ENCODE measurements around the gene PBX3.

Gene PBX3

GRCh38 chr9:125995006-125995405 lies 247.8 kb downstream of the PBX3 start:
- TF ChIP-seq, protein P1, sequence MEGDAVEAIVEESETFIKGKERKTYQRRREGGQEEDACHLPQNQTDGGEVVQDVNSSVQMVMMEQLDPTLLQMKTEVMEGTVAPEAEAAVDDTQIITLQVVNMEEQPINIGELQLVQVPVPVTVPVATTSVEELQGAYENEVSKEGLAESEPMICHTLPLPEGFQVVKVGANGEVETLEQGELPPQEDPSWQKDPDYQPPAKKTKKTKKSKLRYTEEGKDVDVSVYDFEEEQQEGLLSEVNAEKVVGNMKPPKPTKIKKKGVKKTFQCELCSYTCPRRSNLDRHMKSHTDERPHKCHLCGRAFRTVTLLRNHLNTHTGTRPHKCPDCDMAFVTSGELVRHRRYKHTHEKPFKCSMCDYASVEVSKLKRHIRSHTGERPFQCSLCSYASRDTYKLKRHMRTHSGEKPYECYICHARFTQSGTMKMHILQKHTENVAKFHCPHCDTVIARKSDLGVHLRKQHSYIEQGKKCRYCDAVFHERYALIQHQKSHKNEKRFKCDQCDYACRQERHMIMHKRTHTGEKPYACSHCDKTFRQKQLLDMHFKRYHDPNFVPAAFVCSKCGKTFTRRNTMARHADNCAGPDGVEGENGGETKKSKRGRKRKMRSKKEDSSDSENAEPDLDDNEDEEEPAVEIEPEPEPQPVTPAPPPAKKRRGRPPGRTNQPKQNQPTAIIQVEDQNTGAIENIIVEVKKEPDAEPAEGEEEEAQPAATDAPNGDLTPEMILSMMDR (IDR thresholded peaks at IDR 0.05; ENCODE audit: low read depth, low read length, poor library complexity, severe bottlenecking) = no peak
- no peak for TF ChIP-seq EZH2phosphoT487 (IDR thresholded peaks at IDR 0.05; ENCODE audit: borderline replicate concordance, low read length)
- no peaks in the 10 kb centered on the region for H3K4me1 ChIP-seq (ENCODE audit: control insufficient read depth, low read length)
- H3K9me2 ChIP-seq (replicated peaks; ENCODE audit: control insufficient read depth, low read length) = no peaks in the 10 kb centered on the region
- no peak overlapping the region for H3K4me2 ChIP-seq (ENCODE audit: low read length)
- no peaks in the 10 kb centered on the region for H3K79me2 ChIP-seq (ENCODE audit: control insufficient read depth, low read length)
- no peaks in the 10 kb centered on the region for H4K20me1 ChIP-seq (ENCODE audit: control insufficient read depth, insufficient read depth, low read depth, low read length)
- H3F3A ChIP-seq (ENCODE audit: control insufficient read depth, insufficient read depth) = no peaks in the 10 kb centered on the region
- no peak overlapping the region for H3K27ac ChIP-seq (ENCODE audit: low read depth, low read length)
- no peak overlapping the region for H3K4me3 ChIP-seq (ENCODE audit: low read length)
- H3K9me3 ChIP-seq (ENCODE audit: control insufficient read depth, insufficient read depth, low read length) = no peaks in the 10 kb centered on the region
- H3K36me3 ChIP-seq (ENCODE audit: control insufficient read depth, low read length) = no peaks in the 10 kb centered on the region
- no peaks in the 10 kb centered on the region for H3K27me3 ChIP-seq (ENCODE audit: control insufficient read depth, low read length)

- Histone ChIP-seq H3K4me2 (ENCODE audit: low read length) (no peak overlapping the region), H3K9me3 (ENCODE audit: control insufficient read depth, insufficient read depth, low read length) (no peaks in the 10 kb centered on the region), H3K4me1 (ENCODE audit: control insufficient read depth, low read length) (no peaks in the 10 kb centered on the region), H3K9me2 (replicated peaks; ENCODE audit: control insufficient read depth, low read length) (no peaks in the 10 kb centered on the region), H3K27me3 (ENCODE audit: control insufficient read depth, low read length) (no peaks in the 10 kb centered on the region), H4K20me1 (ENCODE audit: control insufficient read depth, insufficient read depth, low read depth, low read length) (no peaks in the 10 kb centered on the region), H3K27ac (ENCODE audit: low read depth, low read length) (no peak overlapping the region), H3K36me3 (ENCODE audit: control insufficient read depth, low read length) (no peaks in the 10 kb centered on the region), H3F3A (ENCODE audit: control insufficient read depth, insufficient read depth) (no peaks in the 10 kb centered on the region), H3K4me3 (ENCODE audit: low read length) (no peak overlapping the region), H3K79me2 (ENCODE audit: control insufficient read depth, low read length) (no peaks in the 10 kb centered on the region)
- no peak for TF ChIP-seq EZH2phosphoT487 (IDR thresholded peaks at IDR 0.05; ENCODE audit: borderline replicate concordance, low read length)
- TF ChIP-seq, protein P1 (IDR thresholded peaks at IDR 0.05; ENCODE audit: low read depth, low read length, poor library complexity, severe bottlenecking) = no peak
Observed at GRCh38 chr9:125995706-125996105, 248.5 kb downstream of the PBX3 start.

DNA sequence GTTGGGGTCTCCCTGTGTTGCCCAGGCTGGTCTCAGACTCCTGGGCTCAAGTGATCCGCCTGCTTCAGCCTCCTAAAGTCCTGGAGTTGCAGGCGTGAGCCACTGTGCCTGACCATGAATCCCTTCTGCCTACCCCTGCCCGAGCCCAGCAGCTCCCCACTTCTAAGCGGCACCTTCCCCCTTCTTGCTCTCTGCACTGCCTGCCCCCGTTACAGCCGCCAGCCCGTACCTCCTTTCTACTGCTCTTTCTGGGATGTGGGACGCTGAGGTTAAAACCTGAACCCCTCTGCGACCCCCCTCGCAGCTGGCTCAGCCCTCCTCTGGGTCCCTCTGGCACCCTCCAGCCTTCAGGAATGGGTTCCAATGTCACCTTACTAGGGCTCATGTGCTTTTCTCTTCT lies 249.6 kb downstream of the PBX3 start:
- H3K27me3 ChIP-seq (ENCODE audit: control insufficient read depth, low read length) = no peaks in the 10 kb centered on the region
- H3K4me1 ChIP-seq (ENCODE audit: control insufficient read depth, low read length) = no peaks in the 10 kb centered on the region
- H3K27ac ChIP-seq (ENCODE audit: low read depth, low read length) = no peak overlapping the region
- H3K9me2 ChIP-seq (replicated peaks; ENCODE audit: control insufficient read depth, low read length) = no peaks in the 10 kb centered on the region
- H3K79me2 ChIP-seq (ENCODE audit: control insufficient read depth, low read length) = no peaks in the 10 kb centered on the region
- no peak overlapping the region for H3K4me3 ChIP-seq (ENCODE audit: low read length)
- no peaks in the 10 kb centered on the region for H3K36me3 ChIP-seq (ENCODE audit: control insufficient read depth, low read length)
- no peak overlapping the region for H3K4me2 ChIP-seq (ENCODE audit: low read length)
- H3K9me3 ChIP-seq (ENCODE audit: control insufficient read depth, insufficient read depth, low read length) = no peaks in the 10 kb centered on the region
- H3F3A ChIP-seq (ENCODE audit: control insufficient read depth, insufficient read depth) = no peaks in the 10 kb centered on the region
- TF ChIP-seq EZH2phosphoT487 (IDR thresholded peaks at IDR 0.05; ENCODE audit: borderline replicate concordance, low read length) = no peak
- TF ChIP-seq, protein P1 (IDR thresholded peaks at IDR 0.05; ENCODE audit: low read depth, low read length, poor library complexity, severe bottlenecking) = no peak
- no peaks in the 10 kb centered on the region for H4K20me1 ChIP-seq (ENCODE audit: control insufficient read depth, insufficient read depth, low read depth, low read length)
